IMR-90 (cell line): ENCODE measurements around the gene FRMPD4. TPM values are rescaled to one million over a fixed set of nuclear protein-coding genes. Genes with fewer than 3 reads are reported as not detected.

Experiments used
- ATAC-seq: fragments of 200-7000 bp; cut with Tn5 transposase; 2 replicates; pipeline ENCODE4 v1.9.1; 2020; ENCODE audit warnings: low read depth, mild to moderate bottlenecking, moderate library complexity
- BruUV-seq: library from RNA; stranded (reverse); fragments of 400-500 nt; replicated peaks from 2 replicates; lab custom pipeline; 2021; lab: Mats Ljungman, UMichigan
- CTCF ChIA-PET: fragments of 300-600 bp; formaldehyde crosslinking; extraction: SDS; loops from one replicate; lab custom pipeline; 2021; ENCODE audit warnings: antibody characterized with exemption; lab: Yijun Ruan, JAX
- POLR2A ChIA-PET: fragments of 300-600 bp; sonication (Branson Sonifier 250); formaldehyde crosslinking; loops from one replicate; lab custom pipeline; 2022; ENCODE audit warnings: antibody characterized with exemption; ENCODE audit not compliant: unreplicated experiment; lab: Charles Lee
- DNase-seq: peaks from one replicate; pipeline ENCODE4 v3.0.0; 2013
- H2AFZ ChIP-seq: replicated peaks from 2 replicates; pipeline ENCODE3; 2013; ENCODE audit warnings: low read length, mild to moderate bottlenecking; ENCODE audit not compliant: poor library complexity
- H2AK5ac ChIP-seq: 2 replicates; pipeline ENCODE4 v1.6.1; 2013; ENCODE audit warnings: low read depth, low read length, inconsistent platforms
- H2AK9ac ChIP-seq: replicated peaks from 2 replicates; pipeline ENCODE3; 2013; ENCODE audit warnings: mild to moderate bottlenecking, low read depth, low read length, moderate library complexity; ENCODE audit not compliant: poor library complexity
- H2BK120ac ChIP-seq: 2 replicates; pipeline ENCODE4 v1.6.1; 2013; ENCODE audit warnings: low read depth, low read length, inconsistent platforms
- H2BK15ac ChIP-seq: 3 replicates; pipeline ENCODE4 v1.6.1; 2013; ENCODE audit warnings: low read depth, low read length, inconsistent platforms
- H2BK20ac ChIP-seq: 2 replicates; pipeline ENCODE4 v1.6.1; 2013; ENCODE audit warnings: low read depth, mild to moderate bottlenecking, inconsistent platforms, low read length, moderate library complexity
- H2BK5ac ChIP-seq: 2 replicates; pipeline ENCODE4 v1.6.1; 2013; ENCODE audit warnings: mild to moderate bottlenecking, low read depth, low read length, inconsistent platforms; ENCODE audit not compliant: poor library complexity, severe bottlenecking
- H3K14ac ChIP-seq: replicated peaks from 2 replicates; pipeline ENCODE4 v1.6.1; 2013; ENCODE audit warnings: low read depth, low read length, inconsistent platforms
- H3K18ac ChIP-seq: 2 replicates; pipeline ENCODE4 v1.6.1; 2013; ENCODE audit warnings: low read depth, low read length, control low read depth
- H3K23ac ChIP-seq: 2 replicates; pipeline ENCODE4 v1.6.1; 2013; ENCODE audit warnings: low read depth, low read length, inconsistent platforms
- H3K27ac ChIP-seq: 2 replicates; pipeline ENCODE4 v1.5.1; 2013; ENCODE audit warnings: mild to moderate bottlenecking, control low read depth, low read length; ENCODE audit not compliant: insufficient read depth
- H3K27me3 ChIP-seq: 2 replicates; pipeline ENCODE4 v1.6.1; 2013; ENCODE audit warnings: low read length; ENCODE audit not compliant: control insufficient read depth, insufficient read depth
- H3K36me3 ChIP-seq: 2 replicates; pipeline ENCODE4 v1.6.1; 2013; ENCODE audit warnings: low read length, mixed read lengths; ENCODE audit not compliant: control insufficient read depth, insufficient read depth
- H3K4ac ChIP-seq: 2 replicates; pipeline ENCODE4 v1.6.1; 2013; ENCODE audit warnings: low read depth, low read length, inconsistent platforms
- H3K4me1 ChIP-seq: 2 replicates; pipeline ENCODE4 v1.6.1; 2013; ENCODE audit warnings: low read length, mixed read lengths; ENCODE audit not compliant: control insufficient read depth, insufficient read depth
- H3K4me2 ChIP-seq: 2 replicates; pipeline ENCODE4 v1.6.1; 2013; ENCODE audit warnings: low read depth, mild to moderate bottlenecking, control low read depth, low read length, moderate library complexity
- H3K4me3 ChIP-seq: 2 replicates; pipeline ENCODE4 v1.5.1; 2013; ENCODE audit warnings: low read depth, mild to moderate bottlenecking, control low read depth, low read length, moderate library complexity; ENCODE audit not compliant: insufficient read depth
- H3K56ac ChIP-seq: 2 replicates; pipeline ENCODE4 v1.6.1; 2013; ENCODE audit warnings: low read length, inconsistent platforms; ENCODE audit not compliant: insufficient read depth; ENCODE audit errors: extremely low read depth
- H3K79me1 ChIP-seq, 2 experiments: 2 replicates each; pipeline ENCODE4 v1.6.1; 2013; ENCODE audit warnings: low read length in 2 of 2, inconsistent platforms in 1 of 2, low read depth in 1 of 2
- H3K9ac ChIP-seq: 2 replicates; pipeline ENCODE4 v1.6.1; 2013; ENCODE audit warnings: low read depth, low read length, control low read depth
- H3K9me1 ChIP-seq: 2 replicates; pipeline ENCODE4 v1.6.1; 2013; ENCODE audit warnings: low read length, inconsistent platforms; ENCODE audit not compliant: insufficient read depth
- H3K9me3 ChIP-seq: 2 replicates; pipeline ENCODE4 v1.6.1; 2013; ENCODE audit warnings: low read length; ENCODE audit not compliant: control insufficient read depth, insufficient read depth
- H4K20me1 ChIP-seq: 2 replicates; pipeline ENCODE4 v1.6.1; 2013; ENCODE audit warnings: low read length, inconsistent platforms; ENCODE audit not compliant: insufficient read depth
- H4K5ac ChIP-seq: 2 replicates; pipeline ENCODE4 v1.6.1; 2013; ENCODE audit warnings: mild to moderate bottlenecking, low read depth, low read length, control low read depth
- H4K8ac ChIP-seq, 2 experiments: 2 replicates each; pipeline ENCODE4 v1.6.1; 2013; ENCODE audit warnings: low read depth in 2 of 2, low read length in 2 of 2, control low read depth in 1 of 2, inconsistent platforms in 1 of 2
- H4K91ac ChIP-seq: 2 replicates; pipeline ENCODE4 v1.6.1; 2013; ENCODE audit warnings: low read depth, low read length, inconsistent platforms; ENCODE audit not compliant: insufficient read depth
- CEBPB ChIP-seq: IDR thresholded peaks from 2 replicates; pipeline ENCODE4 v1.6.1; 2012; ENCODE audit warnings: low read depth, low read length, improper control_type of control experiment
- CTCF ChIP-seq: conservative IDR thresholded peaks from 2 replicates; pipeline ENCODE4 v1.5.1; 2012; ENCODE audit warnings: mild to moderate bottlenecking, low read depth, low read length, improper control_type of control experiment
- MXI1 ChIP-seq: IDR thresholded peaks from 2 replicates; pipeline ENCODE4 v1.6.1; 2012; ENCODE audit warnings: low read depth, mild to moderate bottlenecking, low read length, moderate library complexity, borderline replicate concordance
- WGBS, 2 experiments: methylation state at CpG; one replicate each; pipeline versions ENCODE4 v1.1.5 to v1.1.7; 2013; ENCODE audit warnings: missing lambda C conversion rate in 2 of 2; ENCODE audit not compliant: insufficient read length in 1 of 2; ENCODE audit errors: extremely low coverage in 2 of 2; 5-methylcytosine and 5-hydroxymethylcytosine counted together
- dilution Hi-C: fragments of 300-500 bp; cut with HindIII; formaldehyde crosslinking; loops from one replicate; pipeline ENCODE4 v1.14.3; 2018; ENCODE audit warnings: low sequenced_read_pairs; ENCODE audit not compliant: unreplicated experiment
- in situ Hi-C: fragments of 300-500 bp; cut with MboI; formaldehyde crosslinking; loops from 3 replicates; pipeline ENCODE4 v1.14.3; 2019; ENCODE audit warnings: low sequenced_read_pairs, inconsistent platforms, mixed read lengths
- intact Hi-C: fragments of 100-400 bp; cut with micrococcal nuclease; formaldehyde crosslinking; loops from 2 replicates; pipeline ENCODE4 v1.10.0; 2022
- polyA plus RNA-seq, 3 experiments: library from polyadenylated mRNA; depleted of rRNA; stranded (reverse); fragments of >200 nt; gene quantifications; 2 replicates each; pipeline ENCODE4 v1.2.3, GENCODE V29; 2012; ENCODE audit warnings: low replicate concordance in 1 of 3
- total RNA-seq: library from RNA; depleted of rRNA; stranded (reverse); fragments of >200 nt; gene quantifications from 2 replicates; pipeline ENCODE4 v1.2.3, GENCODE V29; 2012

FRMPD4 gene
- total and polyA plus RNA-seq, 2 of the 4 experiments (the other 2 are of a cell fraction) = 0.53 to 1.1 TPM

GRCh38 chrX:12405306-12405705, 267.0 kb downstream of the FRMPD4 start:
- H4K8ac ChIP-seq = no peak overlapping the region
- POLR2A ChIA-PET = no interaction called here
- BruUV-seq = no TSS peak
- H3K4me1 ChIP-seq = peaks cover 4% of the 10 kb centered on the region
- WGBS, 2 experiments = no CpG with 5 or more reads among the region's 2 CpGs
- no peak overlapping the region for H2AK5ac ChIP-seq
- intact Hi-C loops (no loop called here), in situ Hi-C loops (no loop called here), dilution Hi-C loops (no loop called here)
- no peak overlapping the region for H3K27ac ChIP-seq
- H2AFZ ChIP-seq = no peak overlapping the region
- H3K9ac ChIP-seq = no peak overlapping the region
- H3K4me3 ChIP-seq = no peak overlapping the region
- TF ChIP-seq CEBPB (no peak), CTCF (no peak), MXI1 (no peak)
- DNase-seq (no peak), ATAC-seq (peak; percentile 54)
- H3K14ac ChIP-seq = no peak overlapping the region
- H2BK120ac ChIP-seq = peak overlapping the region; percentile 23; the same call in 1 of the 2 replicates
- H3K36me3 ChIP-seq = no peaks in the 10 kb centered on the region
- H3K9me3 ChIP-seq = no peaks in the 10 kb centered on the region
- H3K4ac ChIP-seq = no peak overlapping the region
- H3K27me3 ChIP-seq = no peaks in the 10 kb centered on the region
- H4K91ac ChIP-seq = no peak overlapping the region
- CTCF ChIA-PET = no interaction called here
- no peak overlapping the region for H3K4me2 ChIP-seq
- H3K9me1 ChIP-seq = no peaks in the 10 kb centered on the region
- no peaks in the 10 kb centered on the region for H4K20me1 ChIP-seq
- no peak overlapping the region for H3K56ac ChIP-seq
- H3K79me1 ChIP-seq = no peaks in the 10 kb centered on the region
- no peak overlapping the region for H2AK9ac ChIP-seq
- H3K18ac ChIP-seq = no peak overlapping the region
- no peak overlapping the region for H2BK20ac ChIP-seq
- H2BK15ac ChIP-seq = no peak overlapping the region
- H4K5ac ChIP-seq = no peak overlapping the region
- no peak overlapping the region for H2BK5ac ChIP-seq
- no peak overlapping the region for H3K23ac ChIP-seq
